DND-41 (cell line): ENCODE measurements around the gene CDKN2B-AS1.

Source experiments
- ATAC-seq: fragments of 200-7000 bp; cut with Tn5 transposase; 3 replicates; pipeline ENCODE4 v1.9.1; 2021; ENCODE audit warnings: low read depth; ENCODE audit not compliant: insufficient read depth
- DNase-seq: peaks from one replicate; pipeline ENCODE4 v3.0.0-alpha.2; 2020
- H2AFZ ChIP-seq: 2 replicates; pipeline ENCODE4 v1.6.0; 2012; ENCODE audit warnings: low read depth, low read length
- H3K27ac ChIP-seq: 2 replicates; pipeline ENCODE4 v1.5.1; 2012; ENCODE audit warnings: low read length, inconsistent platforms
- H3K27me3 ChIP-seq: fragments of 200-600 bp; sonication (generic); 2 replicates; pipeline ENCODE4 v1.6.0; 2012; ENCODE audit warnings: low read length, mild to moderate bottlenecking, inconsistent platforms; ENCODE audit not compliant: insufficient read depth, poor library complexity
- H3K36me3 ChIP-seq: 2 replicates; pipeline ENCODE4 v1.5.1; 2012; ENCODE audit warnings: low read length, inconsistent platforms; ENCODE audit not compliant: insufficient read depth
- H3K4me1 ChIP-seq: 2 replicates; pipeline ENCODE4 v1.5.1; 2012; ENCODE audit warnings: mild to moderate bottlenecking, low read length; ENCODE audit not compliant: insufficient read depth
- H3K4me2 ChIP-seq: 2 replicates; pipeline ENCODE4 v1.6.0; 2012; ENCODE audit warnings: mild to moderate bottlenecking, moderate library complexity, low read length, inconsistent platforms; ENCODE audit not compliant: insufficient read depth
- H3K4me3 ChIP-seq, 2 experiments: fragments of 200-600 bp in 1 of 2; shearing (Covaris generic) in 1 of 2; 2 replicates each; pipeline ENCODE4 v1.5.1; 2012 to 2016; ENCODE audit warnings: inconsistent platforms in 2 of 2, low read length in 2 of 2, mild to moderate bottlenecking in 2 of 2, low read depth in 1 of 2, moderate library complexity in 1 of 2
- H3K79me2 ChIP-seq: 2 replicates; pipeline ENCODE4 v1.6.0; 2012; ENCODE audit warnings: low read length, inconsistent platforms; ENCODE audit not compliant: insufficient read depth
- H3K9ac ChIP-seq: 2 replicates; pipeline ENCODE4 v1.6.0; 2012; ENCODE audit warnings: low read depth, mild to moderate bottlenecking, inconsistent platforms, low read length, moderate library complexity
- H3K9me3 ChIP-seq: 2 replicates; pipeline ENCODE4 v1.5.1; 2012; ENCODE audit warnings: low read length, moderate library complexity, mild to moderate bottlenecking, inconsistent platforms; ENCODE audit not compliant: insufficient read depth, severe bottlenecking
- H4K20me1 ChIP-seq: 2 replicates; pipeline ENCODE4 v1.6.0; 2012; ENCODE audit warnings: low read length; ENCODE audit not compliant: insufficient read depth
- EZH2 ChIP-seq: IDR thresholded peaks from 3 replicates; pipeline ENCODE4 v1.6.1; 2012; ENCODE audit warnings: borderline replicate concordance, low read depth, mild to moderate bottlenecking, moderate library complexity, low read length, inconsistent platforms; ENCODE audit not compliant: severe bottlenecking
- TF ChIP-seq, protein P1 (sequence below): IDR thresholded peaks from 2 replicates; pipeline ENCODE4 v1.5.1; 2012; ENCODE audit warnings: borderline replicate concordance, low read length, moderate library complexity, mild to moderate bottlenecking; ENCODE audit not compliant: poor library complexity, severe bottlenecking; ENCODE audit errors: extremely low read depth

CDKN2B-AS1 gene

DNA sequence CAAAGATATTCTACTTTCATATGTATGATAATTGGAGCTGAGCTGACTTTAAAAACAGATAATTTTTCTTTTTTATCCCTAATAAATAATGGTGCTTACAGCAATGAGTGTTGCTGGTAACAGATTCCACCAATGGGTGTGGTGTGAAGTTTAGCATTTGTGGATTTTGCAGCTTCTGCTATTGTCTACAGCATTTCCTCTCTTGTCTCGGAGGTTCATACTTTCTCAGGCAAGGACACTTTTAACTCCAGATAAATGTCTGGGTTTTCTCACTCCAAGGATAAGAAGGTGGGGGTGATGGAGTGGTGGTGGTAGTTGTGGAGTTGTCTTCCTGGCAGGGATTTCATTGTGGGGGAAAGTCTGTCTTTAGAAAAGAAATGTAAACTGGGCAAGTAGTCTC lies 134.5 kb downstream of the CDKN2B-AS1 start:
- H2AFZ ChIP-seq = no peak overlapping the region
- no peak overlapping the region for H3K4me3 ChIP-seq
- no peaks in the 10 kb centered on the region for H3K27me3 ChIP-seq
- H3K9me3 ChIP-seq = no peaks in the 10 kb centered on the region
- ATAC-seq (no peak), DNase-seq (no peak)
- H4K20me1 ChIP-seq = no peaks in the 10 kb centered on the region
- TF ChIP-seq EZH2 = no peak
- no peaks in the 10 kb centered on the region for H3K79me2 ChIP-seq
- no peak overlapping the region for H3K4me2 ChIP-seq
- H3K4me1 ChIP-seq = no peaks in the 10 kb centered on the region
- H3K27ac ChIP-seq = no peak overlapping the region
- no peaks in the 10 kb centered on the region for H3K36me3 ChIP-seq
- H3K9ac ChIP-seq = no peak overlapping the region

DNA sequence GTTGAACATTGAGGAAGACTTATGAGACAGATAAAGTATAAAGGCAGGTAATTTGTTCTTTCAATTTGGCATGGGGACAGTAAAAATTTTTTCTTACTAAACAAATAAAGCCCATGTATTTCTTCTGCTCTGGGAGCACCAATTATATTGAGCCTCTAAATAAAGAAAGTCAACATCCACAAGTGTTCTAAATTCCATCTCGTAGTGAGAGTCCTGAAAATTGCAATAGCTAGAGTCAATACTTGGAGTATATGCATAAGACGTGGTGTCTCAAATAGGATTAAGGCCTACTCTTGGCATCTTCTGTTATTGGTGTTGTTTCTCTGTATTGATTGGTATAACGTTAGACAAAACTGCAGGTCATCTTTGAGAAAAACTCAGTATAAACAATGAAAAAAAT lies 135.0 kb downstream of the CDKN2B-AS1 start:
- Histone ChIP-seq H3K27me3 (no peaks in the 10 kb centered on the region), H3K36me3 (no peaks in the 10 kb centered on the region), H3K27ac (no peak overlapping the region), H3K4me2 (no peak overlapping the region), H3K9me3 (no peaks in the 10 kb centered on the region), H2AFZ (no peak overlapping the region), H3K4me1 (no peaks in the 10 kb centered on the region), H3K9ac (no peak overlapping the region), H3K79me2 (no peaks in the 10 kb centered on the region), H4K20me1 (no peaks in the 10 kb centered on the region), H3K4me3 (no peak overlapping the region)
- ATAC-seq (no peak), DNase-seq (no peak)
- TF ChIP-seq, protein P1, sequence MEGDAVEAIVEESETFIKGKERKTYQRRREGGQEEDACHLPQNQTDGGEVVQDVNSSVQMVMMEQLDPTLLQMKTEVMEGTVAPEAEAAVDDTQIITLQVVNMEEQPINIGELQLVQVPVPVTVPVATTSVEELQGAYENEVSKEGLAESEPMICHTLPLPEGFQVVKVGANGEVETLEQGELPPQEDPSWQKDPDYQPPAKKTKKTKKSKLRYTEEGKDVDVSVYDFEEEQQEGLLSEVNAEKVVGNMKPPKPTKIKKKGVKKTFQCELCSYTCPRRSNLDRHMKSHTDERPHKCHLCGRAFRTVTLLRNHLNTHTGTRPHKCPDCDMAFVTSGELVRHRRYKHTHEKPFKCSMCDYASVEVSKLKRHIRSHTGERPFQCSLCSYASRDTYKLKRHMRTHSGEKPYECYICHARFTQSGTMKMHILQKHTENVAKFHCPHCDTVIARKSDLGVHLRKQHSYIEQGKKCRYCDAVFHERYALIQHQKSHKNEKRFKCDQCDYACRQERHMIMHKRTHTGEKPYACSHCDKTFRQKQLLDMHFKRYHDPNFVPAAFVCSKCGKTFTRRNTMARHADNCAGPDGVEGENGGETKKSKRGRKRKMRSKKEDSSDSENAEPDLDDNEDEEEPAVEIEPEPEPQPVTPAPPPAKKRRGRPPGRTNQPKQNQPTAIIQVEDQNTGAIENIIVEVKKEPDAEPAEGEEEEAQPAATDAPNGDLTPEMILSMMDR = no peak
- TF ChIP-seq EZH2 = no peak

DNA sequence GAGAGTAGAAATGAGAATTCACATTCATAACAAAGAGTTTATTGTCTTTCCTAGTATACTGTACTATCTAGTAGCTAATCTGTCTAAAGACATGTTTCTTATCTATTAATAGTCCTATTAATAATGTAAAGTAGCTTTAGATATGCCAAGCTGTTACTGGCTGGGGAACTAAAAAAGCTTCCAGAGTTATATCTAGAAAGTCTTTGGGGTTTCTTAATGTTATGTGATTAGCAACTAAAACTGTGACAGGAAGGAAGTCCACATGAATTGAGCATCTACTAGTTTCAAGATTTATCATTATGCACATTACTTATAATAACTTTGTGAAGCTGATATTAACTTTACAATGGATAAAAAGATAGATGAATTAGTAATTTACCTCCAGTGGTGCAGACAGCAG lies 137.2 kb downstream of the CDKN2B-AS1 start:
- Histone ChIP-seq H3K4me3 (no peak overlapping the region), H3K27ac (no peak overlapping the region), H2AFZ (no peak overlapping the region), H3K36me3 (no peaks in the 10 kb centered on the region), H3K9me3 (no peaks in the 10 kb centered on the region), H3K27me3 (no peaks in the 10 kb centered on the region), H3K79me2 (no peaks in the 10 kb centered on the region), H4K20me1 (no peaks in the 10 kb centered on the region), H3K9ac (no peak overlapping the region), H3K4me2 (no peak overlapping the region), H3K4me1 (no peaks in the 10 kb centered on the region)
- TF ChIP-seq EZH2 = no peak
- ATAC-seq (no peak), DNase-seq (no peak)

DNA sequence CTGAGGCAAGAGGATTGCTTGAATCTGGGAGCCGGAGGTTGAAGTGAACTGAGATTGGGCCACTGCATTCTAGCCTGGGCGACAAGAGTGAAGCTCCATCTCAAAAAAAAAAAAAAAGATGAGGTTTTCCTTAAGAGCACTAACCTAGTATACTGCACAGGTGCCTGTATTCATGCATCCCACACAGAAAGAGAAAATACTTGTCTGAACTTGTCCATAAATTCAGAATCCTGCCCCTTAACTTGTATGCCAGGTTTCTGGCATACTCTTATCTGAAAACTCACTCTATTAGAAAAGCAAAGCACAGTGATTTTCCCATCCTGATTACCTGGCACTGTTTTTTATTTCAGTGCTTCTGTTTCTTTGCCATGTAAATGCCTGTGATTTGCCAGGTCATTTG lies 139.8 kb downstream of the CDKN2B-AS1 start:
- no peak for DNase-seq
- Histone ChIP-seq H3K79me2 (no peaks in the 10 kb centered on the region), H3K4me2 (no peak overlapping the region), H3K4me1 (no peaks in the 10 kb centered on the region), H3K9ac (no peak overlapping the region), H3K27ac (no peak overlapping the region), H3K9me3 (no peaks in the 10 kb centered on the region), H3K27me3 (no peaks in the 10 kb centered on the region), H2AFZ (no peak overlapping the region), H4K20me1 (no peaks in the 10 kb centered on the region), H3K4me3 (no peak overlapping the region), H3K36me3 (no peaks in the 10 kb centered on the region)
- TF ChIP-seq, protein P1 = no peak
- TF ChIP-seq EZH2 = no peak
- ATAC-seq = no peak
